Stimulated activated CD8-positive, alpha-beta memory T cell treated with anti-CD3 and anti-CD28 coated beads, Interleukin-4, amount 100 ng/mL, for 1 hour (primary cell): ENCODE results near the gene TRIP13.

Experiments used
- DNase-seq, 2 donors: peaks; one replicate each; pipeline ENCODE4 v3.0.0-alpha.2; 2020; ENCODE audit warnings: low read depth in 2 of 2, low spot score in 1 of 2

The TRIP13 gene

GRCh38 chr5:951940-952596, 59.4 kb downstream of the TRIP13 start:
- DNase-seq: no peak

- DNase-seq: no peak
These were observed 60.0 kb downstream of the TRIP13 start for GRCh38 chr5:952597-953271.

- no peak for DNase-seq
These were observed 61.1 kb downstream of the TRIP13 start for GRCh38 chr5:953535-954449.

- DNase-seq: no peak
These were observed 63.4 kb downstream of the TRIP13 start for GRCh38 chr5:955886-956761.

- DNase-seq: no peak
These were observed 64.5 kb downstream of the TRIP13 start for GRCh38 chr5:956941-957747.

GRCh38 chr5:957748-958485, 65.2 kb downstream of the TRIP13 start:
- no peak for DNase-seq

- DNase-seq: no peak
These were observed 66.3 kb downstream of the TRIP13 start for GRCh38 chr5:958701-959571.

GRCh38 chr5:959581-960531, 67.2 kb downstream of the TRIP13 start:
- DNase-seq: no peak

GRCh38 chr5:960551-960950, 67.9 kb downstream of the TRIP13 start:
- DNase-seq: no peak

- DNase-seq: no peak
These were observed 68.5 kb downstream of the TRIP13 start for GRCh38 chr5:961002-961710.

GRCh38 chr5:961711-962240, 69.1 kb downstream of the TRIP13 start:
- no peak for DNase-seq

- no peak for DNase-seq
These were observed 69.7 kb downstream of the TRIP13 start for GRCh38 chr5:962386-962785.

- DNase-seq: no peak
These were observed 70.1 kb downstream of the TRIP13 start for GRCh38 chr5:962801-963200.

GRCh38 chr5:963310-963672, 70.6 kb downstream of the TRIP13 start:
- DNase-seq: no peak

- no peak for DNase-seq
These were observed 71.2 kb downstream of the TRIP13 start for GRCh38 chr5:963673-964531.

GRCh38 chr5:964821-965220, 72.1 kb downstream of the TRIP13 start:
- no peak for DNase-seq
